ENCODE data around the gene IL10. TPM values are rescaled to one million over a fixed set of nuclear protein-coding genes. Genes with fewer than 3 reads are reported as not detected.

IL10 gene
- polyA plus RNA-seq, 1 of the 3 experiments (the other 2 are of a cell fraction): not detected

DNA sequence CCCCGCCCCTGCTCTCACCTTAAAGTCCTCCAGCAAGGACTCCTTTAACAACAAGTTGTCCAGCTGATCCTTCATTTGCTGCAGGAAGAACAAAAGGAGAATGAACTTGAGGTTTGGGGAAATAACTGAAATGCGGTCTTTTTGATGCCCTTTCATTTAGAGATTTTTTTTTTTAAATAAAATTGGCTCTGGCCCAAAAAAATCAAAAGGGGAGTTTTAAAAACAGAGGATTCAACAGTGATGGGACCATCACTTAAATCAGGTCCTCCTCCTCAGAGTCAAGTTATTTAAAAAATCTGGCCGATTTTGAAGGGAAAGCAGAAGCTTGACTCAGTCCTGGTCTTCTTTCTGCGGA lies 979 bp downstream of the IL10 start:
- DNase-seq: no peak
- Histone ChIP-seq H3K9me3 (no peaks in the 10 kb centered on the region), H4K20me1 (ENCODE audit: insufficient read depth) (no peaks in the 10 kb centered on the region), H3K4me2 (no peak overlapping the region), H2AFZ (ENCODE audit: low read depth) (no peak overlapping the region), H3F3A (replicated peaks; ENCODE audit: insufficient read depth) (no peaks in the 10 kb centered on the region), H3K36me3 (replicated peaks in 1 of 2; ENCODE audit: control insufficient read depth in 1 of 2, insufficient read depth in 2 of 2, low read length in 1 of 2) (no peaks in the 10 kb centered on the region), H3K27ac (ENCODE audit: low read depth in 2 of 2, low read length in 1 of 2) (no peak overlapping the region), H3K4me3 (ENCODE audit: low read depth in 2 of 2, low read length in 1 of 2) (no peak overlapping the region), H3K79me2 (ENCODE audit: insufficient read depth) (no peaks in the 10 kb centered on the region), H3K27me3 (ENCODE audit: insufficient read depth) (peaks cover 28% of the 10 kb centered on the region; the same call in 1 of the 2 replicates), H3K4me1 (ENCODE audit: control insufficient read depth in 1 of 2, insufficient read depth in 2 of 2, low read depth in 1 of 2, low read length in 1 of 2) (no peaks in the 10 kb centered on the region), H3K9ac (no peak overlapping the region), H3K9me2 (no peaks in the 10 kb centered on the region)
- ChIA-PET CTCF (interaction anchor here (1.2 to 3.6 kb wide), 4 partner anchors 10 to 141 kb away, joined by 3 to 18 read pairs (median 6); no protein-coding TSS in a partner anchor), POLR2A (no interaction called here)
- 68% methylated on average over 4 of the region's 4 CpGs for WGBS (ENCODE audit: low lambda C conversion rate)
- TF ChIP-seq TCF12 (IDR thresholded peaks at IDR 0.05) (no peak), TEAD4 (IDR thresholded peaks at IDR 0.05; ENCODE audit: borderline replicate concordance, insufficient read depth) (no peak), FOXJ3 (CRISPR knock-in tag; IDR thresholded peaks at IDR 0.05) (no peak), EZH2phosphoT487 (IDR thresholded peaks at IDR 0.05; ENCODE audit: borderline replicate concordance, low read depth) (no peak), EP300 (IDR thresholded peaks at IDR 0.05; ENCODE audit: borderline replicate concordance in 1 of 2, low read depth in 1 of 2, low read length in 1 of 2) (no peak), CHD2 (IDR thresholded peaks at IDR 0.05; ENCODE audit: low read length, partially characterized antibody) (no peak), FOXM1 (IDR thresholded peaks at IDR 0.05; ENCODE audit: low read depth) (no peak), SMC3 (IDR thresholded peaks at IDR 0.05; ENCODE audit: low read depth, low read length) (no peak), GABPA (IDR thresholded peaks at IDR 0.05; ENCODE audit: low read depth) (no peak), POLR2AphosphoS5 (IDR thresholded peaks at IDR 0.05; ENCODE audit: low read depth, low read length) (no peak), RAD21 (IDR thresholded peaks at IDR 0.05; ENCODE audit: low read length) (no peak), ELF1 (IDR thresholded peaks at IDR 0.05) (no peak)
- TF ChIP-seq, protein P1, sequence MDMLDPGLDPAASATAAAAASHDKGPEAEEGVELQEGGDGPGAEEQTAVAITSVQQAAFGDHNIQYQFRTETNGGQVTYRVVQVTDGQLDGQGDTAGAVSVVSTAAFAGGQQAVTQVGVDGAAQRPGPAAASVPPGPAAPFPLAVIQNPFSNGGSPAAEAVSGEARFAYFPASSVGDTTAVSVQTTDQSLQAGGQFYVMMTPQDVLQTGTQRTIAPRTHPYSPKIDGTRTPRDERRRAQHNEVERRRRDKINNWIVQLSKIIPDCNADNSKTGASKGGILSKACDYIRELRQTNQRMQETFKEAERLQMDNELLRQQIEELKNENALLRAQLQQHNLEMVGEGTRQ (IDR thresholded peaks at IDR 0.05; ENCODE audit: borderline replicate concordance, low read depth, low read length): no peak
- TF ChIP-seq, protein P2, sequence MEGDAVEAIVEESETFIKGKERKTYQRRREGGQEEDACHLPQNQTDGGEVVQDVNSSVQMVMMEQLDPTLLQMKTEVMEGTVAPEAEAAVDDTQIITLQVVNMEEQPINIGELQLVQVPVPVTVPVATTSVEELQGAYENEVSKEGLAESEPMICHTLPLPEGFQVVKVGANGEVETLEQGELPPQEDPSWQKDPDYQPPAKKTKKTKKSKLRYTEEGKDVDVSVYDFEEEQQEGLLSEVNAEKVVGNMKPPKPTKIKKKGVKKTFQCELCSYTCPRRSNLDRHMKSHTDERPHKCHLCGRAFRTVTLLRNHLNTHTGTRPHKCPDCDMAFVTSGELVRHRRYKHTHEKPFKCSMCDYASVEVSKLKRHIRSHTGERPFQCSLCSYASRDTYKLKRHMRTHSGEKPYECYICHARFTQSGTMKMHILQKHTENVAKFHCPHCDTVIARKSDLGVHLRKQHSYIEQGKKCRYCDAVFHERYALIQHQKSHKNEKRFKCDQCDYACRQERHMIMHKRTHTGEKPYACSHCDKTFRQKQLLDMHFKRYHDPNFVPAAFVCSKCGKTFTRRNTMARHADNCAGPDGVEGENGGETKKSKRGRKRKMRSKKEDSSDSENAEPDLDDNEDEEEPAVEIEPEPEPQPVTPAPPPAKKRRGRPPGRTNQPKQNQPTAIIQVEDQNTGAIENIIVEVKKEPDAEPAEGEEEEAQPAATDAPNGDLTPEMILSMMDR (IDR thresholded peaks at IDR 0.05): no peak
- TF ChIP-seq, protein P3, sequence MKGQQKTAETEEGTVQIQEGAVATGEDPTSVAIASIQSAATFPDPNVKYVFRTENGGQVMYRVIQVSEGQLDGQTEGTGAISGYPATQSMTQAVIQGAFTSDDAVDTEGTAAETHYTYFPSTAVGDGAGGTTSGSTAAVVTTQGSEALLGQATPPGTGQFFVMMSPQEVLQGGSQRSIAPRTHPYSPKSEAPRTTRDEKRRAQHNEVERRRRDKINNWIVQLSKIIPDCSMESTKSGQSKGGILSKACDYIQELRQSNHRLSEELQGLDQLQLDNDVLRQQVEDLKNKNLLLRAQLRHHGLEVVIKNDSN (IDR thresholded peaks at IDR 0.05; ENCODE audit: borderline replicate concordance, low read depth): no peak
- TF ChIP-seq, protein P4, sequence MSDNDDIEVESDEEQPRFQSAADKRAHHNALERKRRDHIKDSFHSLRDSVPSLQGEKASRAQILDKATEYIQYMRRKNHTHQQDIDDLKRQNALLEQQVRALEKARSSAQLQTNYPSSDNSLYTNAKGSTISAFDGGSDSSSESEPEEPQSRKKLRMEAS (IDR thresholded peaks at IDR 0.05; ENCODE audit: low read depth): no peak
- TF ChIP-seq, protein P5, sequence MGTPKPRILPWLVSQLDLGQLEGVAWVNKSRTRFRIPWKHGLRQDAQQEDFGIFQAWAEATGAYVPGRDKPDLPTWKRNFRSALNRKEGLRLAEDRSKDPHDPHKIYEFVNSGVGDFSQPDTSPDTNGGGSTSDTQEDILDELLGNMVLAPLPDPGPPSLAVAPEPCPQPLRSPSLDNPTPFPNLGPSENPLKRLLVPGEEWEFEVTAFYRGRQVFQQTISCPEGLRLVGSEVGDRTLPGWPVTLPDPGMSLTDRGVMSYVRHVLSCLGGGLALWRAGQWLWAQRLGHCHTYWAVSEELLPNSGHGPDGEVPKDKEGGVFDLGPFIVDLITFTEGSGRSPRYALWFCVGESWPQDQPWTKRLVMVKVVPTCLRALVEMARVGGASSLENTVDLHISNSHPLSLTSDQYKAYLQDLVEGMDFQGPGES (IDR thresholded peaks at IDR 0.05; ENCODE audit: low read depth, low read length): no peak
